Measurements from ENCODE around the gene ADGRE3. TPM values are rescaled to one million over a fixed set of nuclear protein-coding genes. Genes with fewer than 3 reads are reported as not detected.

Gene ADGRE3
- total and polyA plus RNA-seq, 2 of the 4 experiments (the other 2 are of a cell fraction) = not detected

DNA sequence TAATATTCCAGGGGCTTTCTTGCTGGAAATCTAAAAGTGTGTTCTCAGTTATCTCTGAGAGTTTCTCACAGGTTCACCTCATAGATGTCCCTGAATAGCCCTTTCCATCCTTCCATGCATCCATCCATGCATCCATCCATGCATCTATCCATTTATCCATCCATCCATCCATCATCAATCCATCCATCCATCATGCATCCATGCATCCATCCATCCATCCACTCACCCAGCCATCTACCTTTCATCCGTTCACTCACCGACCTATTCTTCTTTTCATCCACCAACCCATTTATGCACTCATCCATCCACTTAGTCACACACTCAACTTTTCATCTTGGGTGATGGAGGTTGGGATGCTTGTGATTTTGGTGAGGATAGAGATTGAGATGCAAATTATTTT, 7.4 kb upstream of the ADGRE3 start:
- BruUV-seq (replicated peaks) = no TSS peak
- no peaks in the 10 kb centered on the region for H3K4me1 ChIP-seq (ENCODE audit: control insufficient read depth, insufficient read depth, low read length)
- no peak overlapping the region for H3K14ac ChIP-seq (replicated peaks; ENCODE audit: low read depth, low read length)

More for the DNA sequence above, 7.4 kb upstream of the ADGRE3 start:
- H3K27me3 ChIP-seq (ENCODE audit: control insufficient read depth, insufficient read depth, low read length) = no peaks in the 10 kb centered on the region
- CTCF ChIA-PET = no interaction called here
- no peak overlapping the region for H4K5ac ChIP-seq (ENCODE audit: low read depth, low read length)
- TF ChIP-seq, protein P1, sequence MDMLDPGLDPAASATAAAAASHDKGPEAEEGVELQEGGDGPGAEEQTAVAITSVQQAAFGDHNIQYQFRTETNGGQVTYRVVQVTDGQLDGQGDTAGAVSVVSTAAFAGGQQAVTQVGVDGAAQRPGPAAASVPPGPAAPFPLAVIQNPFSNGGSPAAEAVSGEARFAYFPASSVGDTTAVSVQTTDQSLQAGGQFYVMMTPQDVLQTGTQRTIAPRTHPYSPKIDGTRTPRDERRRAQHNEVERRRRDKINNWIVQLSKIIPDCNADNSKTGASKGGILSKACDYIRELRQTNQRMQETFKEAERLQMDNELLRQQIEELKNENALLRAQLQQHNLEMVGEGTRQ (IDR thresholded peaks at IDR 0.05; ENCODE audit: low read depth, low read length) = no peak
- TF ChIP-seq MAFK (IDR thresholded peaks at IDR 0.05; ENCODE audit: low read depth, low read length) (no peak), RCOR1 (IDR thresholded peaks at IDR 0.05; ENCODE audit: insufficient replicate concordance, low read length) (no peak), BHLHE40 (IDR thresholded peaks at IDR 0.05; ENCODE audit: low read depth, low read length) (no peak), MXI1 (IDR thresholded peaks at IDR 0.05; ENCODE audit: borderline replicate concordance, low read depth, low read length) (no peak), NFE2L2 (IDR thresholded peaks at IDR 0.05; ENCODE audit: low read depth, low read length) (no peak), POLR2A (IDR thresholded peaks at IDR 0.05; ENCODE audit: low read depth, low read length) (no peak), RAD21 (IDR thresholded peaks at IDR 0.05; ENCODE audit: low read length) (no peak), CTCF (conservative IDR thresholded peaks at IDR 0.05; ENCODE audit: low read depth, low read length) (no peak), MAZ (IDR thresholded peaks at IDR 0.05; ENCODE audit: borderline replicate concordance, low read depth, low read length) (no peak)
- TF ChIP-seq, protein P2, sequence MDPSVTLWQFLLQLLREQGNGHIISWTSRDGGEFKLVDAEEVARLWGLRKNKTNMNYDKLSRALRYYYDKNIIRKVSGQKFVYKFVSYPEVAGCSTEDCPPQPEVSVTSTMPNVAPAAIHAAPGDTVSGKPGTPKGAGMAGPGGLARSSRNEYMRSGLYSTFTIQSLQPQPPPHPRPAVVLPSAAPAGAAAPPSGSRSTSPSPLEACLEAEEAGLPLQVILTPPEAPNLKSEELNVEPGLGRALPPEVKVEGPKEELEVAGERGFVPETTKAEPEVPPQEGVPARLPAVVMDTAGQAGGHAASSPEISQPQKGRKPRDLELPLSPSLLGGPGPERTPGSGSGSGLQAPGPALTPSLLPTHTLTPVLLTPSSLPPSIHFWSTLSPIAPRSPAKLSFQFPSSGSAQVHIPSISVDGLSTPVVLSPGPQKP (IDR thresholded peaks at IDR 0.05; ENCODE audit: borderline replicate concordance, low read depth, low read length) = no peak
- dilution Hi-C loops (cut with HindIII; ENCODE audit: low sequenced_read_pairs, unreplicated experiment) = no loop called here
- H2AFZ ChIP-seq (replicated peaks; ENCODE audit: low read length, poor library complexity) = no peak overlapping the region
- no peak overlapping the region for H3K4ac ChIP-seq (ENCODE audit: low read depth, low read length)
- H3K36me3 ChIP-seq (ENCODE audit: control insufficient read depth, insufficient read depth, low read length) = no peaks in the 10 kb centered on the region
- WGBS, 2 experiments (ENCODE audit: extremely low coverage in 2 of 2, insufficient read length in 1 of 2) = 100% methylated on average over 1 of the region's 2 CpGs; no CpG with 5 or more reads in 1 of the 2 experiments
- no peak overlapping the region for H3K27ac ChIP-seq (ENCODE audit: insufficient read depth, low read length)
- no peak overlapping the region for H2AK5ac ChIP-seq (ENCODE audit: low read depth, low read length)
- H3K56ac ChIP-seq (ENCODE audit: extremely low read depth, insufficient read depth, low read length) = no peak overlapping the region
- no peak overlapping the region for H2AK9ac ChIP-seq (replicated peaks; ENCODE audit: low read depth, low read length, poor library complexity)
- no peak overlapping the region for H3K18ac ChIP-seq (ENCODE audit: low read depth, low read length)
- in situ Hi-C loops (cut with MboI; ENCODE audit: low sequenced_read_pairs) = no loop called here
- H3K9ac ChIP-seq (ENCODE audit: low read depth, low read length) = no peak overlapping the region
- H2BK120ac ChIP-seq (ENCODE audit: low read depth, low read length) = no peak overlapping the region
- no peak overlapping the region for H2BK5ac ChIP-seq (ENCODE audit: low read depth, low read length, poor library complexity, severe bottlenecking)
- ATAC-seq (ENCODE audit: low read depth) (no peak), DNase-seq (no peak)
- H3K23ac ChIP-seq (ENCODE audit: low read depth, low read length) = no peak overlapping the region
- intact Hi-C loops (cut with micrococcal nuclease) = no loop called here
- no peak overlapping the region for H3K4me2 ChIP-seq (ENCODE audit: low read depth, low read length)
- H4K8ac ChIP-seq (ENCODE audit: low read depth in 2 of 2, low read length in 2 of 2) = no peak overlapping the region
- H2BK15ac ChIP-seq (ENCODE audit: low read depth, low read length) = no peak overlapping the region
- H2BK20ac ChIP-seq (ENCODE audit: low read depth, low read length) = no peak overlapping the region
- no peak overlapping the region for H3K4me3 ChIP-seq (ENCODE audit: insufficient read depth, low read depth, low read length)
- no peaks in the 10 kb centered on the region for H4K20me1 ChIP-seq (ENCODE audit: insufficient read depth, low read length)
- no peaks in the 10 kb centered on the region for H3K79me1 ChIP-seq (ENCODE audit: low read depth in 1 of 2, low read length in 2 of 2)
- POLR2A ChIA-PET (ENCODE audit: unreplicated experiment) = no interaction called here
- no peaks in the 10 kb centered on the region for H3K9me3 ChIP-seq (ENCODE audit: control insufficient read depth, insufficient read depth, low read length)
- no peaks in the 10 kb centered on the region for H3K9me1 ChIP-seq (ENCODE audit: insufficient read depth, low read length)
- H4K91ac ChIP-seq (ENCODE audit: insufficient read depth, low read depth, low read length) = no peak overlapping the region
